ENCODE measurements around the gene UGT1A5. TPM values are rescaled to one million over a fixed set of nuclear protein-coding genes. Genes with fewer than 3 reads are reported as not detected.

Gene UGT1A5
- polyA plus RNA-seq, 1 of the 3 experiments (the other 2 are of a cell fraction): not detected

DNA sequence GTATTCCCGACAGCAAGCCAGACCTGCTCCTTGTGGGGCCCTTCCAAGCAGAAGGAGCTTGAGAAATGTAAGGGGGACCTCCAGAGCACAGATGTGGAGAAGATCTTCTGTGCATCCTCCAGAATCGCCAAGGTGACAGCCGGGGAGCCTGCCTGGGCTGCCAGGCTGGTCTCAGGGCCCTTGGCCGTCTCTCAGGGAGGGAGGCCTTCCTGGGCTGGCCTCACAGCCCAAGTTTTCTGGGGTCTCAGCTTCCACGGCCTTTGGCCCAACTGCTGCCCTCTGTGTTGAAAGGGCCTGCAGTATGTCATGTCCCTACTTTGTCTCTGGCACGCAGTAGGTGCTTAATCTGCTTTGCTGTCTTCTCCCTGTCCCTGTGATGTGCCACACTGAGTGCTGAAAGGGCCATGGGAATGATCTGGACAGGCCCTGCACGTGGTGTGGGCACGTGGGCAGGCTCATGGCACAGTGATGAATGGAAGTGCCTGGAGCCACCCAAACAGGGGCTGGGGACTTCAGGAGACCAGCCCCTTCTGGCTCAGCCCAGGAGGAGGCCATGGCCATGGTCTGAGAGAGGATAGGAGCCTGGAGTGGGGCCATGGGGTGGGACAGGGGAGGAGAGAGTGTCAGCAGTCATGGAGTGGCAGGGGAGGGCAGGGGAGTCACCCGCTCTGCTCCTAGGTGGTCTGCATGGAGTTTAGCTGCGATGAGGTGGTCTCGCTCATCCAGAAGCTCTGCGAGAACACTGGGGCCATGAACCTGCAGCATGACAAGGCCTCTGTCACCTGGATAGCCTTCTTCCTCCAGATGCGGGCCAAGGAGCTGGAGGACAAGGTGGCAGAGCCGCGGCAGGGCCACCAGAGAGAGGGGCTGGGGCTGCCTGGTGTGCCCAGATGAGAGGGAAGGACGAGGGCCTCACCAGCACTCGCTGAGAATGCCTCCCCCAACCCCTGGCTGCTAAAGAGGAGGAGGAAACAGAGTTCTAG is 106.2 kb downstream of the UGT1A5 start:
- H3K36me3 ChIP-seq (replicated peaks in 1 of 2; ENCODE audit: control insufficient read depth in 1 of 2, insufficient read depth in 2 of 2, low read length in 1 of 2): no peaks in the 10 kb centered on the region
- peaks cover 0 to 3% of the 10 kb centered on the region in 2 experiments; a peak in 1 of 4 replicates for H3K4me1 ChIP-seq (ENCODE audit: control insufficient read depth in 1 of 2, insufficient read depth in 2 of 2, low read depth in 1 of 2, low read length in 1 of 2)
- POLR2A ChIA-PET: no interaction called here
- no peak overlapping the region for H3K27ac ChIP-seq (ENCODE audit: low read depth in 2 of 2, low read length in 1 of 2)
- H3K27me3 ChIP-seq (ENCODE audit: insufficient read depth): no peaks in the 10 kb centered on the region
- H3K4me3 ChIP-seq (ENCODE audit: low read depth in 2 of 2, low read length in 1 of 2): no peak overlapping the region
- DNase-seq: no peak
- no peak overlapping the region for H3K4me2 ChIP-seq
- H2AFZ ChIP-seq (ENCODE audit: low read depth): no peak overlapping the region
- no peak overlapping the region for H3K9ac ChIP-seq
- H4K20me1 ChIP-seq (ENCODE audit: insufficient read depth): no peaks in the 10 kb centered on the region
- CTCF ChIA-PET: interaction anchor here (1.5 kb wide), 1 partner anchor 14 kb away, joined by 5 read pairs; no protein-coding TSS in a partner anchor
- no peaks in the 10 kb centered on the region for H3K79me2 ChIP-seq (ENCODE audit: insufficient read depth)
- no peaks in the 10 kb centered on the region for H3K9me3 ChIP-seq
- no peaks in the 10 kb centered on the region for H3F3A ChIP-seq (replicated peaks; ENCODE audit: insufficient read depth)
- whole genome bisulfite sequencing (ENCODE audit: low lambda C conversion rate): 63% methylated on average over 13 of the region's 17 CpGs
- TF ChIP-seq TCF12 (IDR thresholded peaks at IDR 0.05): no peak
- TF ChIP-seq, protein P1, sequence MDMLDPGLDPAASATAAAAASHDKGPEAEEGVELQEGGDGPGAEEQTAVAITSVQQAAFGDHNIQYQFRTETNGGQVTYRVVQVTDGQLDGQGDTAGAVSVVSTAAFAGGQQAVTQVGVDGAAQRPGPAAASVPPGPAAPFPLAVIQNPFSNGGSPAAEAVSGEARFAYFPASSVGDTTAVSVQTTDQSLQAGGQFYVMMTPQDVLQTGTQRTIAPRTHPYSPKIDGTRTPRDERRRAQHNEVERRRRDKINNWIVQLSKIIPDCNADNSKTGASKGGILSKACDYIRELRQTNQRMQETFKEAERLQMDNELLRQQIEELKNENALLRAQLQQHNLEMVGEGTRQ (IDR thresholded peaks at IDR 0.05; ENCODE audit: borderline replicate concordance, low read depth, low read length): no peak
- TF ChIP-seq MEF2A (IDR thresholded peaks at IDR 0.05; ENCODE audit: borderline replicate concordance, low read depth): no peak
- no peak for TF ChIP-seq CHD2 (IDR thresholded peaks at IDR 0.05; ENCODE audit: low read length, partially characterized antibody)
- TF ChIP-seq YY1 (IDR thresholded peaks at IDR 0.05; ENCODE audit: low read depth): no peak
- TF ChIP-seq FOXM1 (IDR thresholded peaks at IDR 0.05; ENCODE audit: low read depth): no peak
- TF ChIP-seq, protein P2, sequence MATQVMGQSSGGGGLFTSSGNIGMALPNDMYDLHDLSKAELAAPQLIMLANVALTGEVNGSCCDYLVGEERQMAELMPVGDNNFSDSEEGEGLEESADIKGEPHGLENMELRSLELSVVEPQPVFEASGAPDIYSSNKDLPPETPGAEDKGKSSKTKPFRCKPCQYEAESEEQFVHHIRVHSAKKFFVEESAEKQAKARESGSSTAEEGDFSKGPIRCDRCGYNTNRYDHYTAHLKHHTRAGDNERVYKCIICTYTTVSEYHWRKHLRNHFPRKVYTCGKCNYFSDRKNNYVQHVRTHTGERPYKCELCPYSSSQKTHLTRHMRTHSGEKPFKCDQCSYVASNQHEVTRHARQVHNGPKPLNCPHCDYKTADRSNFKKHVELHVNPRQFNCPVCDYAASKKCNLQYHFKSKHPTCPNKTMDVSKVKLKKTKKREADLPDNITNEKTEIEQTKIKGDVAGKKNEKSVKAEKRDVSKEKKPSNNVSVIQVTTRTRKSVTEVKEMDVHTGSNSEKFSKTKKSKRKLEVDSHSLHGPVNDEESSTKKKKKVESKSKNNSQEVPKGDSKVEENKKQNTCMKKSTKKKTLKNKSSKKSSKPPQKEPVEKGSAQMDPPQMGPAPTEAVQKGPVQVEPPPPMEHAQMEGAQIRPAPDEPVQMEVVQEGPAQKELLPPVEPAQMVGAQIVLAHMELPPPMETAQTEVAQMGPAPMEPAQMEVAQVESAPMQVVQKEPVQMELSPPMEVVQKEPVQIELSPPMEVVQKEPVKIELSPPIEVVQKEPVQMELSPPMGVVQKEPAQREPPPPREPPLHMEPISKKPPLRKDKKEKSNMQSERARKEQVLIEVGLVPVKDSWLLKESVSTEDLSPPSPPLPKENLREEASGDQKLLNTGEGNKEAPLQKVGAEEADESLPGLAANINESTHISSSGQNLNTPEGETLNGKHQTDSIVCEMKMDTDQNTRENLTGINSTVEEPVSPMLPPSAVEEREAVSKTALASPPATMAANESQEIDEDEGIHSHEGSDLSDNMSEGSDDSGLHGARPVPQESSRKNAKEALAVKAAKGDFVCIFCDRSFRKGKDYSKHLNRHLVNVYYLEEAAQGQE (IDR thresholded peaks at IDR 0.05; ENCODE audit: low read depth, low read length): no peak
- TF ChIP-seq NFIC (IDR thresholded peaks at IDR 0.05; ENCODE audit: borderline replicate concordance): no peak
- no peak for TF ChIP-seq NRF1 (IDR thresholded peaks at IDR 0.05; ENCODE audit: low read depth, low read length)
- TF ChIP-seq GABPA (IDR thresholded peaks at IDR 0.05; ENCODE audit: low read depth): no peak
- TF ChIP-seq, protein P3, sequence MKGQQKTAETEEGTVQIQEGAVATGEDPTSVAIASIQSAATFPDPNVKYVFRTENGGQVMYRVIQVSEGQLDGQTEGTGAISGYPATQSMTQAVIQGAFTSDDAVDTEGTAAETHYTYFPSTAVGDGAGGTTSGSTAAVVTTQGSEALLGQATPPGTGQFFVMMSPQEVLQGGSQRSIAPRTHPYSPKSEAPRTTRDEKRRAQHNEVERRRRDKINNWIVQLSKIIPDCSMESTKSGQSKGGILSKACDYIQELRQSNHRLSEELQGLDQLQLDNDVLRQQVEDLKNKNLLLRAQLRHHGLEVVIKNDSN (IDR thresholded peaks at IDR 0.05; ENCODE audit: borderline replicate concordance, low read depth): no peak
- no peak for TF ChIP-seq MXI1 (IDR thresholded peaks at IDR 0.05; ENCODE audit: low read depth, low read length)
- TF ChIP-seq SMC3 (IDR thresholded peaks at IDR 0.05; ENCODE audit: low read depth, low read length): no peak
- TF ChIP-seq, protein P4, sequence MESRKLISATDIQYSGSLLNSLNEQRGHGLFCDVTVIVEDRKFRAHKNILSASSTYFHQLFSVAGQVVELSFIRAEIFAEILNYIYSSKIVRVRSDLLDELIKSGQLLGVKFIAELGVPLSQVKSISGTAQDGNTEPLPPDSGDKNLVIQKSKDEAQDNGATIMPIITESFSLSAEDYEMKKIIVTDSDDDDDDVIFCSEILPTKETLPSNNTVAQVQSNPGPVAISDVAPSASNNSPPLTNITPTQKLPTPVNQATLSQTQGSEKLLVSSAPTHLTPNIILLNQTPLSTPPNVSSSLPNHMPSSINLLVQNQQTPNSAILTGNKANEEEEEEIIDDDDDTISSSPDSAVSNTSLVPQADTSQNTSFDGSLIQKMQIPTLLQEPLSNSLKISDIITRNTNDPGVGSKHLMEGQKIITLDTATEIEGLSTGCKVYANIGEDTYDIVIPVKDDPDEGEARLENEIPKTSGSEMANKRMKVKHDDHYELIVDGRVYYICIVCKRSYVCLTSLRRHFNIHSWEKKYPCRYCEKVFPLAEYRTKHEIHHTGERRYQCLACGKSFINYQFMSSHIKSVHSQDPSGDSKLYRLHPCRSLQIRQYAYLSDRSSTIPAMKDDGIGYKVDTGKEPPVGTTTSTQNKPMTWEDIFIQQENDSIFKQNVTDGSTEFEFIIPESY (IDR thresholded peaks at IDR 0.05; ENCODE audit: borderline replicate concordance, low read depth): no peak
- no peak for TF ChIP-seq EP300 (IDR thresholded peaks at IDR 0.05; ENCODE audit: borderline replicate concordance in 1 of 2, low read depth in 1 of 2, low read length in 1 of 2)
- no peak for TF ChIP-seq FOSL2 (IDR thresholded peaks at IDR 0.05; ENCODE audit: borderline replicate concordance, low read depth)
- no peak for TF ChIP-seq RXRA (IDR thresholded peaks at IDR 0.05; ENCODE audit: borderline replicate concordance, low read depth)
- TF ChIP-seq ELF1 (IDR thresholded peaks at IDR 0.05): no peak
- TF ChIP-seq, protein P5, sequence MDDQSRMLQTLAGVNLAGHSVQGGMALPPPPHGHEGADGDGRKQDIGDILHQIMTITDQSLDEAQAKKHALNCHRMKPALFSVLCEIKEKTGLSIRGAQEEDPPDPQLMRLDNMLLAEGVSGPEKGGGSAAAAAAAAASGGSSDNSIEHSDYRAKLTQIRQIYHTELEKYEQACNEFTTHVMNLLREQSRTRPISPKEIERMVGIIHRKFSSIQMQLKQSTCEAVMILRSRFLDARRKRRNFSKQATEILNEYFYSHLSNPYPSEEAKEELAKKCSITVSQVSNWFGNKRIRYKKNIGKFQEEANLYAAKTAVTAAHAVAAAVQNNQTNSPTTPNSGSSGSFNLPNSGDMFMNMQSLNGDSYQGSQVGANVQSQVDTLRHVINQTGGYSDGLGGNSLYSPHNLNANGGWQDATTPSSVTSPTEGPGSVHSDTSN (IDR thresholded peaks at IDR 0.05): no peak
- no peak for TF ChIP-seq TAF1 (IDR thresholded peaks at IDR 0.05; ENCODE audit: borderline replicate concordance, low read depth, low read length)
- no peaks in the 10 kb centered on the region for H3K9me2 ChIP-seq
